Measurements from ENCODE around the gene FREM2.

The FREM2 gene

DNA sequence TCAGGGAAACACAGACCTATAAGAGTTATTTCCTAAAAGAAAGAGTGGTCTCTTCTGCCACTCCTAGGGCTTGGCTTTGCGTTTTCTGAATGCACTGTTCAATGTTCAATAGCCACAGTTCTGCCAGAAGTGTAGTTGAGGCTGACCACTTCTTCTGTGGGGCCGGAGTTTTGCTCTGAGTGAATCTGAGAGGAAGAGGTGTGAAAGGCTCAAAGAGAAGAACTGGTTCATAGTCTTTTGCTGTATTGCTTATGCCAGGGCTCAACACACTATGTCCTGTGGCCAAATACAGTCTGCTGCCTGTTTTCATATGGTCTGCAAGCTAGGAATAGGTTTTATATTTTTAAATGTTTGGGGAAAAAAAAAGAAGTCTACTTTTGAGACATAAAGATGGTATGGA, 175.6 kb downstream of the FREM2 start:
- TF ChIP-seq TAF1 (IDR thresholded peaks at IDR 0.05; ENCODE audit: borderline replicate concordance, insufficient read depth, low read length) (no peak), SIN3A (IDR thresholded peaks at IDR 0.05; ENCODE audit: borderline replicate concordance, insufficient read depth, low read length) (no peak), POLR2AphosphoS5 (IDR thresholded peaks at IDR 0.05; ENCODE audit: low read depth, low read length) (no peak), FOXP2 (optimal IDR thresholded peaks at IDR 0.05; ENCODE audit: borderline replicate concordance, extremely low read depth, extremely low read length, insufficient read depth) (no peak)
- TF ChIP-seq, protein P1, sequence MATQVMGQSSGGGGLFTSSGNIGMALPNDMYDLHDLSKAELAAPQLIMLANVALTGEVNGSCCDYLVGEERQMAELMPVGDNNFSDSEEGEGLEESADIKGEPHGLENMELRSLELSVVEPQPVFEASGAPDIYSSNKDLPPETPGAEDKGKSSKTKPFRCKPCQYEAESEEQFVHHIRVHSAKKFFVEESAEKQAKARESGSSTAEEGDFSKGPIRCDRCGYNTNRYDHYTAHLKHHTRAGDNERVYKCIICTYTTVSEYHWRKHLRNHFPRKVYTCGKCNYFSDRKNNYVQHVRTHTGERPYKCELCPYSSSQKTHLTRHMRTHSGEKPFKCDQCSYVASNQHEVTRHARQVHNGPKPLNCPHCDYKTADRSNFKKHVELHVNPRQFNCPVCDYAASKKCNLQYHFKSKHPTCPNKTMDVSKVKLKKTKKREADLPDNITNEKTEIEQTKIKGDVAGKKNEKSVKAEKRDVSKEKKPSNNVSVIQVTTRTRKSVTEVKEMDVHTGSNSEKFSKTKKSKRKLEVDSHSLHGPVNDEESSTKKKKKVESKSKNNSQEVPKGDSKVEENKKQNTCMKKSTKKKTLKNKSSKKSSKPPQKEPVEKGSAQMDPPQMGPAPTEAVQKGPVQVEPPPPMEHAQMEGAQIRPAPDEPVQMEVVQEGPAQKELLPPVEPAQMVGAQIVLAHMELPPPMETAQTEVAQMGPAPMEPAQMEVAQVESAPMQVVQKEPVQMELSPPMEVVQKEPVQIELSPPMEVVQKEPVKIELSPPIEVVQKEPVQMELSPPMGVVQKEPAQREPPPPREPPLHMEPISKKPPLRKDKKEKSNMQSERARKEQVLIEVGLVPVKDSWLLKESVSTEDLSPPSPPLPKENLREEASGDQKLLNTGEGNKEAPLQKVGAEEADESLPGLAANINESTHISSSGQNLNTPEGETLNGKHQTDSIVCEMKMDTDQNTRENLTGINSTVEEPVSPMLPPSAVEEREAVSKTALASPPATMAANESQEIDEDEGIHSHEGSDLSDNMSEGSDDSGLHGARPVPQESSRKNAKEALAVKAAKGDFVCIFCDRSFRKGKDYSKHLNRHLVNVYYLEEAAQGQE (IDR thresholded peaks at IDR 0.05; ENCODE audit: insufficient read depth in 1 of 2, low read depth in 2 of 2, low read length in 2 of 2), result no peak

DNA sequence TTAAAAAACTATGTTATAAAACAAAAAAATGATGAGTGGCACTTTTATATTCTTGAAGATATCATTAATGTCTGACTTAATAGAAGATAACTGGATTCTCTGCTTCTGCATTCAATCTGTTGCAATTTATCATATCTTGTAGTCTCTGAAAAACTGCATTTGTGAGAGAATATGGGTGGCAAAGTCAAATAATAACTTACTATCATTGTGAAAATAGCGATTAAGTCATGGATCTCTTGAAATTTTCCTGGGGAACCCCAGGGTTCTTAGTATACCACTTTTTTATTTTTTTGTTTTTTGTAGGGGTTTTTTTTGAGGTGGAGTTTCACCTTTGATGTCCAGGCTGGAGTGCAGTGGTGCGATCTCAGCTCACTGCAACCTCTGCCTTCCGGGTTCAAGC, 176.7 kb downstream of the FREM2 start:
- TF ChIP-seq FOXP2 (optimal IDR thresholded peaks at IDR 0.05; ENCODE audit: borderline replicate concordance, extremely low read depth, extremely low read length, insufficient read depth) (no peak), POLR2AphosphoS5 (IDR thresholded peaks at IDR 0.05; ENCODE audit: low read depth, low read length) (no peak), TAF1 (IDR thresholded peaks at IDR 0.05; ENCODE audit: borderline replicate concordance, insufficient read depth, low read length) (no peak)
- TF ChIP-seq, protein P1 (IDR thresholded peaks at IDR 0.05; ENCODE audit: insufficient read depth in 1 of 2, low read depth in 2 of 2, low read length in 2 of 2), result no peak

DNA sequence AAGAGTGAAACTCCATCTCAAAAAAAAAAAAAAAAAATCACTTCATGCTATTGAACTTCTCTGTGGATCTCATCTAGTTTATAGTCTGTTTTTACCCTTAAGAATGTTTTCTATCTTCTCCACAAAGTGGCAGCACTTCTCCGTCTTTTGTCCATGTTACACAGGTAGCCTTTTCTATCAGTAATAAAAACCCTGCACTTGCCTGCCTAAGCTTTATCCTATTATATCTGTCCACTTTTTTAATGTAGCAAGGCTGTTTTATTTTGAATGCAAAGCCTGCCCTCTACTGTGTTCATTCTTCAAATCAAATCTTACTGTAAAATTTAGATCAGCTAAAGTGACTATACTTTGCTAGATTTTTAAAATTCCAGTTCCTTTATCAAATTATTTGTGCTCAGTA, 179.8 kb downstream of the FREM2 start:
- no peak for TF ChIP-seq POLR2AphosphoS5 (IDR thresholded peaks at IDR 0.05; ENCODE audit: low read depth, low read length)
- no peak for TF ChIP-seq SIN3A (IDR thresholded peaks at IDR 0.05; ENCODE audit: borderline replicate concordance, insufficient read depth, low read length)
- TF ChIP-seq TAF1 (IDR thresholded peaks at IDR 0.05; ENCODE audit: borderline replicate concordance, insufficient read depth, low read length), result no peak
- TF ChIP-seq FOXP2 (optimal IDR thresholded peaks at IDR 0.05; ENCODE audit: borderline replicate concordance, extremely low read depth, extremely low read length, insufficient read depth), result no peak
- TF ChIP-seq, protein P1 (IDR thresholded peaks at IDR 0.05; ENCODE audit: insufficient read depth in 1 of 2, low read depth in 2 of 2, low read length in 2 of 2), result no peak

DNA sequence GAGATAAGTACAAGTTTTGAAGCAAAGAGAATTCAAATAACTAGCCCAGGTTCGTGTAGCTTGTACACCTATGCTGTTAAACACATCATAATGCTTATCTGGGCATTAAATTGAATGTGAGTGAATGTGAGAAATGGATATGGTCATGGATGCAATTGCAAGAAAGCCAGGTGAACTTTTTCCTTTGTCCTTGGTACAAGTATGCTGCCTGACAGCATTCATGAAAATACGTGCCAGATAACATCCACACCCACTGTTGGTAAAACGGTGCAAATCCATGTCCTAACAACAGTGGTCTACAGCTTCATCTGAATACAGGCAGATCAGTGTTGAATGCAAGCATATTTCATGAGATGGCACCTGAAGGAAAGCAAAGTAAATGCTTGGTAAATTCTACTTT, 181.5 kb downstream of the FREM2 start:
- TF ChIP-seq FOXP2 (optimal IDR thresholded peaks at IDR 0.05; ENCODE audit: borderline replicate concordance, extremely low read depth, extremely low read length, insufficient read depth) (no peak), SIN3A (IDR thresholded peaks at IDR 0.05; ENCODE audit: borderline replicate concordance, insufficient read depth, low read length) (no peak), TAF1 (IDR thresholded peaks at IDR 0.05; ENCODE audit: borderline replicate concordance, insufficient read depth, low read length) (no peak), POLR2AphosphoS5 (IDR thresholded peaks at IDR 0.05; ENCODE audit: low read depth, low read length) (no peak)
- TF ChIP-seq, protein P1 (IDR thresholded peaks at IDR 0.05; ENCODE audit: insufficient read depth in 1 of 2, low read depth in 2 of 2, low read length in 2 of 2), result no peak

DNA sequence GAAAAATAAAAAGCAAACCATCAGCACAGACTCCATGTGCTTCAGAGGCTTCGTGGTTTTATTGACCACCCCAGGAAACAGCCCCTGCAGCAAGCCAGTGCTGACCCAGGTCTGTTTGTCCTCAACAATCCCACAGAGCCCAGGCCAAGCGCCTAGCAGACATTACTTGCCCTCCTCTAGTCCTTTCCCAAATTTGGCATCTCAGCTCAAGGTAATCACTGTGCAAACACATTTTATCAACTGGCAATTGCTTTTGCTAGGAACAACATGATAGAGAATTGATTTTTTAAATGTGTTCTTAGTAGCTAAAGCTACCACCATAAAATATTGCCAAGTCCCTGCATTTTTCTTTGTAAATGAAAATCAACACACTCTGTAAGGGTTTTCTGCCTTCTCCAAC, 182.0 kb downstream of the FREM2 start:
- TF ChIP-seq SIN3A (IDR thresholded peaks at IDR 0.05; ENCODE audit: borderline replicate concordance, insufficient read depth, low read length) (no peak), FOXP2 (optimal IDR thresholded peaks at IDR 0.05; ENCODE audit: borderline replicate concordance, extremely low read depth, extremely low read length, insufficient read depth) (no peak), TAF1 (IDR thresholded peaks at IDR 0.05; ENCODE audit: borderline replicate concordance, insufficient read depth, low read length) (no peak), POLR2AphosphoS5 (IDR thresholded peaks at IDR 0.05; ENCODE audit: low read depth, low read length) (no peak)
- TF ChIP-seq, protein P1 (IDR thresholded peaks at IDR 0.05; ENCODE audit: insufficient read depth in 1 of 2, low read depth in 2 of 2, low read length in 2 of 2), result no peak
